GM12865 (cell line): ENCODE data around the gene CAV2.

ENCODE experiments used
- DNase-seq: peaks from one replicate; pipeline ENCODE4 v3.0.0; 2010; ENCODE audit warnings: low read depth
- H3K4me3 ChIP-seq: 2 replicates; pipeline ENCODE4 v1.5.1; 2011; ENCODE audit warnings: mild to moderate bottlenecking, low read depth, low read length, control low read depth
- CTCF ChIP-seq: IDR thresholded peaks from 2 replicates; pipeline ENCODE4 v1.5.1; 2011; ENCODE audit warnings: low read length, control low read depth, low read depth, inconsistent platforms; ENCODE audit not compliant: insufficient read depth; ENCODE audit errors: missing control alignments

CAV2 gene

GRCh38 chr7:116521046-116521664 lies 21.6 kb downstream of the CAV2 start:
- no peak for DNase-seq
- no peak for TF ChIP-seq CTCF
- H3K4me3 ChIP-seq, result no peak overlapping the region

- no peak for TF ChIP-seq CTCF
- no peak for DNase-seq
These were observed 22.7 kb downstream of the CAV2 start for GRCh38 chr7:116522247-116522646.

GRCh38 chr7:116524221-116524608 lies 24.7 kb downstream of the CAV2 start:
- no peak for TF ChIP-seq CTCF
- DNase-seq, result no peak
- H3K4me3 ChIP-seq, result no peak overlapping the region

More at GRCh38 chr7:116522247-116522646, 22.7 kb downstream of the CAV2 start:
- H3K4me3 ChIP-seq, result no peak overlapping the region

- no peak for TF ChIP-seq CTCF
- DNase-seq, result peak; percentile 53
- peak within 1 kb of the TSS; percentile 95 for H3K4me3 ChIP-seq
These were observed 25.2 kb downstream of the CAV2 start, which contains the start of gene CAV1 for GRCh38 chr7:116524609-116525297. TSS of gene CAV1 (plus strand) at chr7:116525036. CDS start at chr7:116525063, 27 bp downstream.

GRCh38 chr7:116525298-116525912 lies 25.9 kb downstream of the CAV2 start:
- H3K4me3 ChIP-seq, result peak overlapping the region; percentile 95
- peak; percentile 4 for TF ChIP-seq CTCF
- peak; percentile 56 for DNase-seq

GRCh38 chr7:116525913-116526861 lies 26.6 kb downstream of the CAV2 start:
- H3K4me3 ChIP-seq, result peak overlapping the region; percentile 95
- peak; percentile 84 for TF ChIP-seq CTCF
- peak; percentile 88 for DNase-seq
